ENCODE measurements around the gene OSBPL3. TPM values are rescaled to one million over a fixed set of nuclear protein-coding genes. Genes with fewer than 3 reads are reported as not detected.

The OSBPL3 gene
- total RNA-seq, 4 donors from 2014 or later: 3.1 to 7.0 (median 5.3) TPM

GRCh38 chr7:24913801-24914464 is 66.0 kb downstream of the OSBPL3 start:
- peaks cover 22 to 31% of the 10 kb centered on the region in 2 donors for H3K4me1 ChIP-seq
- peak in 1 of 2 donors; percentile 11 for ATAC-seq
- in situ Hi-C loops (cut with MboI; ENCODE audit: low sequenced_read_pairs in 4 of 4) (no loop called here), intact Hi-C loops (cut with DNase I; ENCODE audit: low total_unique reads) (no loop called here)
- H3K9me3 ChIP-seq: no peaks in the 10 kb centered on the region
- DNase-seq: no peak
- H3K27me3 ChIP-seq: no peaks in the 10 kb centered on the region
- H3K36me3 ChIP-seq: no peaks in the 10 kb centered on the region
- TF ChIP-seq POLR2A (IDR thresholded peaks at IDR 0.05) (no peak), CTCF (IDR thresholded peaks at IDR 0.05 in 4 of 5, conservative IDR thresholded peaks at IDR 0.05 in 1 of 5) (no peak)
- H3K27ac ChIP-seq: no peak overlapping the region
- H3K4me3 ChIP-seq: no peak overlapping the region

- Histone ChIP-seq H3K27ac (peak overlapping the region in 2 of 4 donors; percentile 36 to 46), H3K27me3 (no peaks in the 10 kb centered on the region), H3K4me3 (no peak overlapping the region), H3K4me1 (peaks cover 22 to 31% of the 10 kb centered on the region in 2 donors), H3K36me3 (no peaks in the 10 kb centered on the region), H3K9me3 (no peaks in the 10 kb centered on the region)
- in situ Hi-C loops (cut with MboI; ENCODE audit: low sequenced_read_pairs in 4 of 4): no loop called here
- intact Hi-C loops (cut with DNase I; ENCODE audit: low total_unique reads): no loop called here
- ATAC-seq: no peak
- TF ChIP-seq POLR2A (IDR thresholded peaks at IDR 0.05) (no peak), CTCF (IDR thresholded peaks at IDR 0.05 in 4 of 5, conservative IDR thresholded peaks at IDR 0.05 in 1 of 5) (no peak)
- DNase-seq: no peak
Measured at GRCh38 chr7:24912874-24913514, 67.0 kb downstream of the OSBPL3 start.

- TF ChIP-seq CTCF (IDR thresholded peaks at IDR 0.05 in 4 of 5, conservative IDR thresholded peaks at IDR 0.05 in 1 of 5): no peak
- TF ChIP-seq POLR2A (IDR thresholded peaks at IDR 0.05): no peak
- H3K4me1 ChIP-seq: peaks cover 22 to 31% of the 10 kb centered on the region in 2 donors
Measured at GRCh38 chr7:24912424-24912823, 67.6 kb downstream of the OSBPL3 start.

GRCh38 chr7:24911213-24911603 is 68.8 kb downstream of the OSBPL3 start:
- H3K9me3 ChIP-seq: no peaks in the 10 kb centered on the region
- peaks cover 22 to 31% of the 10 kb centered on the region in 2 donors for H3K4me1 ChIP-seq
- in situ Hi-C loops (cut with MboI; ENCODE audit: low sequenced_read_pairs in 4 of 4) (no loop called here), intact Hi-C loops (cut with DNase I; ENCODE audit: low total_unique reads) (no loop called here)
- no peaks in the 10 kb centered on the region for H3K36me3 ChIP-seq
- ATAC-seq: peak in 1 of 2 donors; percentile 65
- DNase-seq: no peak
- TF ChIP-seq POLR2A (IDR thresholded peaks at IDR 0.05) (no peak), CTCF (IDR thresholded peaks at IDR 0.05 in 4 of 5, conservative IDR thresholded peaks at IDR 0.05 in 1 of 5) (no peak)
- no peak overlapping the region for H3K4me3 ChIP-seq
- H3K27me3 ChIP-seq: no peaks in the 10 kb centered on the region
- peak overlapping the region in 2 of 4 donors; percentile 46 to 53 for H3K27ac ChIP-seq

More at GRCh38 chr7:24912424-24912823, 67.6 kb downstream of the OSBPL3 start:
- DNase-seq (peak in 1 of 2 donors; percentile 18), ATAC-seq (peak; percentile 30 to 66)
- no peak overlapping the region for H3K4me3 ChIP-seq
- intact Hi-C loops (cut with DNase I; ENCODE audit: low total_unique reads): no loop called here
- no peaks in the 10 kb centered on the region for H3K36me3 ChIP-seq
- H3K27me3 ChIP-seq: no peaks in the 10 kb centered on the region
- H3K27ac ChIP-seq: peak overlapping the region in 2 of 4 donors; percentile 36 to 46
- H3K9me3 ChIP-seq: no peaks in the 10 kb centered on the region
- in situ Hi-C loops (cut with MboI; ENCODE audit: low sequenced_read_pairs in 4 of 4): no loop called here

Data from gastrocnemius medialis (tissue), 4 donors.